Activated T-helper 2 cell treated with anti-CD3 and anti-CD28 coated beads, Interferon-gamma antibody, Interleukin-2, Interleukin-4, amounts not matched to agents 10 μg/mL and 5 μg/mL and 100 μg/mL, durations not matched to agents 14 hours and 24 hours and 36 hours (primary cell): ENCODE data around the gene NR3C1. TPM values are rescaled to one million over a fixed set of nuclear protein-coding genes. Genes with fewer than 3 reads are reported as not detected.

Experiments
- DNase-seq: peaks from one replicate; pipeline ENCODE4 v3.0.0; 2021; ENCODE audit warnings: low spot score
- H3K27ac Mint-ChIP-seq: one replicate; pipeline ENCODE4 v1.8.0; 2021; ENCODE audit warnings: mixed read lengths
- H3K27me3 Mint-ChIP-seq: one replicate; pipeline ENCODE4 v1.8.0; 2021; ENCODE audit warnings: low read depth, mixed read lengths
- H3K36me3 Mint-ChIP-seq: one replicate; pipeline ENCODE4 v1.8.0; 2021; ENCODE audit warnings: low read depth, mixed read lengths
- H3K4me1 Mint-ChIP-seq: one replicate; pipeline ENCODE4 v1.8.0; 2021; ENCODE audit warnings: low read depth, mixed read lengths
- H3K4me3 Mint-ChIP-seq: one replicate; pipeline ENCODE4 v1.8.0; 2021; ENCODE audit warnings: low read depth, mild to moderate bottlenecking, moderate library complexity, mixed read lengths
- H3K9me3 Mint-ChIP-seq: one replicate; pipeline ENCODE4 v1.8.0; 2021; ENCODE audit warnings: mixed read lengths
- intact Hi-C: fragments of 100-400 bp; cut with micrococcal nuclease; formaldehyde crosslinking; loops from one replicate; pipeline ENCODE4 v1.15.1; 2023
- total RNA-seq: library from RNA; stranded (reverse); gene quantifications from 2 replicates; pipeline ENCODE4 v1.2.3, GENCODE V29; 2022

The NR3C1 gene
- total RNA-seq = 51.3 and 52.0 TPM in 2 replicates

GRCh38 chr5:143403593-143404415 lies at the start of gene NR3C1:
TSS of gene NR3C1 (minus strand) at chr5:143403686. CDS start at chr5:143400839, 2,847 bp downstream.
- intact Hi-C loops = loop anchor here (1.0 to 5.0 kb wide), 14 partner anchors 31 to 768 kb away; partner anchors contain the start of genes KCTD16 and YIPF5
- Mint-ChIP-seq H3K36me3 (peaks cover 47% of the 10 kb centered on the region), H3K9me3 (peaks cover 7% of the 10 kb centered on the region)

DNA sequence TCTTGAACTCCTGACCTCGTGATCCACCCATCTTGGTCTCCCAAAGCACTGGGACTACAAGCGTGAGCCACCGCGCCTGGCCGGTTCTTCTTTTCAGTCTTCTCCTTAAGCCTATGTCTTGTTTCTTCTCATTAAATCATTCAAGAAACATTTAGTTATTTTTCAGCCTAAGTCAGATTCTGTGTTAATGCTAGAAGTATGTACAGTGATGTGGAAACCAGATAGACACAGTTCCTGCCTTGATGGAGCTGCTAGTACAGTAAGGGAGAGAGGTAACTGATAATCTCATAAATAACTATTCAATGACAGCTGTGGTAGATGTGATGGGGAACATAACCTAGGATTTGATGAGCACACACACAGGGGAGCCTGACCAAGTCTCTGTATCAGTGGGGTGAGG lies 46.3 kb upstream of the NR3C1 start:
- Mint-ChIP-seq H3K27ac (no peak overlapping the region), H3K4me3 (no peak overlapping the region), H3K27me3 (no peaks in the 10 kb centered on the region), H3K4me1 (peaks cover 27% of the 10 kb centered on the region), H3K9me3 (no peaks in the 10 kb centered on the region), H3K36me3 (no peaks in the 10 kb centered on the region)
- intact Hi-C loops = loop anchor here (5.0 kb wide), 2 partner anchors 158 to 363 kb away; partner anchors contain the start of gene HMHB1
- DNase-seq = no peak

More at GRCh38 chr5:143403593-143404415, at the start of gene NR3C1:
- Mint-ChIP-seq H3K4me1 (peaks cover 45% of the 10 kb centered on the region), H3K27ac (peak within 1 kb of the TSS; percentile 97), H3K4me3 (peak within 1 kb of the TSS; percentile 88), H3K27me3 (no peaks in the 10 kb centered on the region)
- peak; percentile 81 for DNase-seq

DNA sequence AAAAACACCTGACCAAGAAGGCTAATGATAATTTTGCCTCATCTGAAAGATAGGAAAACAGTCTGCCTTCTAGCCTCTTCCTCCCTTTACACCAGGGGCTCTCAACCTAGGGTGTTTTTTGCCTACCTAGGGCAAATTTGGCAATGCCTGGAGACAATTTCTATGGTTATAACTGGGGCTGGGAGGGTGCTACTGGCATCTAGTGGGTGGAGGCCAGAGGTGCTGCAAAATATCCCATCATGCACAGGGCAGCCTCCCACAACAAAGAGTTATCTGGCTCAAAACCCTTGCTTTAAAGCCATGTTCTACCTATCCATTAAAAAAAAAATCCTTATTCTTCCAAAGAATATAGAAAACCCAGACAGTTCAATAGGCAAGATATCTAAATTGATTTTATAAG lies 45.0 kb upstream of the NR3C1 start:
- no peaks in the 10 kb centered on the region for H3K36me3 Mint-ChIP-seq
- no peak overlapping the region for H3K27ac Mint-ChIP-seq
- no peaks in the 10 kb centered on the region for H3K27me3 Mint-ChIP-seq
- DNase-seq = no peak
- H3K9me3 Mint-ChIP-seq = no peaks in the 10 kb centered on the region
- intact Hi-C loops = loop anchor here (5.0 kb wide), 1 partner anchor 159 kb away; no protein-coding TSS in a partner anchor
- H3K4me3 Mint-ChIP-seq = no peak overlapping the region
- H3K4me1 Mint-ChIP-seq = peaks cover 27% of the 10 kb centered on the region

GRCh38 chr5:143447983-143448382 lies 44.5 kb upstream of the NR3C1 start:
- Mint-ChIP-seq H3K4me3 (no peak overlapping the region), H3K27ac (peak overlapping the region; percentile 1), H3K36me3 (no peaks in the 10 kb centered on the region), H3K27me3 (no peaks in the 10 kb centered on the region), H3K9me3 (no peaks in the 10 kb centered on the region), H3K4me1 (peaks cover 27% of the 10 kb centered on the region)
- no peak for DNase-seq
- intact Hi-C loops = loop anchor here (5.0 kb wide), 1 partner anchor 159 kb away; no protein-coding TSS in a partner anchor

GRCh38 chr5:143446535-143447226 lies 43.2 kb upstream of the NR3C1 start:
- H3K27me3 Mint-ChIP-seq = no peaks in the 10 kb centered on the region
- no peak overlapping the region for H3K4me3 Mint-ChIP-seq
- peaks cover 27% of the 10 kb centered on the region for H3K4me1 Mint-ChIP-seq
- no peaks in the 10 kb centered on the region for H3K36me3 Mint-ChIP-seq
- intact Hi-C loops = loop anchor here (1.0 to 5.0 kb wide), 2 partner anchors 10 to 161 kb away; no protein-coding TSS in a partner anchor
- no peaks in the 10 kb centered on the region for H3K9me3 Mint-ChIP-seq
- peak overlapping the region; percentile 2 for H3K27ac Mint-ChIP-seq
- DNase-seq = no peak

- DNase-seq = no peak
- H3K4me3 Mint-ChIP-seq = no peak overlapping the region
- H3K9me3 Mint-ChIP-seq = no peaks in the 10 kb centered on the region
- H3K27me3 Mint-ChIP-seq = no peaks in the 10 kb centered on the region
- no peaks in the 10 kb centered on the region for H3K36me3 Mint-ChIP-seq
- intact Hi-C loops = loop anchor here (1.0 to 5.0 kb wide), 2 partner anchors 9 to 162 kb away; no protein-coding TSS in a partner anchor
- peaks cover 27% of the 10 kb centered on the region for H3K4me1 Mint-ChIP-seq
- H3K27ac Mint-ChIP-seq = no peak overlapping the region
Measured at GRCh38 chr5:143445776-143446175, 42.3 kb upstream of the NR3C1 start.

GRCh38 chr5:143443330-143443729 lies 39.8 kb upstream of the NR3C1 start:
- DNase-seq = no peak
- intact Hi-C loops = no loop called here
- H3K4me1 Mint-ChIP-seq = peaks cover 26% of the 10 kb centered on the region
- H3K4me3 Mint-ChIP-seq = no peak overlapping the region
- no peak overlapping the region for H3K27ac Mint-ChIP-seq
- no peaks in the 10 kb centered on the region for H3K36me3 Mint-ChIP-seq
- peaks cover 3% of the 10 kb centered on the region for H3K27me3 Mint-ChIP-seq
- no peaks in the 10 kb centered on the region for H3K9me3 Mint-ChIP-seq

DNA sequence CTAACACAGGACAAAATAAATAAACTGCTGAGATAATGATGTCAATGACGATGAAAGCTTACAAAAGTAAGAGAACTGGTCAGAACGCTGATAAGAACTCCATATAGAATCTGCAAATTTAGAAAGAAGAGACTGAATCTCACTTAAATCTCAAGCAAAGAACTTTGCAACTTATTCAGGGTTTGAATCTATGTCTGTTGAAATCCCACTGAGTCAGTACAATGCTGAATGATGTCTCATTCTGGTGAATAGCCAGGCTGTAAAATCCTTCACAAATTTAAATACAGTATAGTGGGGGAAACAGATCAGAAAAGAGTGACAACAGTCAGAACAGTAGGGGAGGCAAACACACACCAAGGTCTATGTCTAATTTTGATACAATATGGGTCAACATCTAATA lies 38.9 kb upstream of the NR3C1 start:
- no peaks in the 10 kb centered on the region for H3K36me3 Mint-ChIP-seq

DNA sequence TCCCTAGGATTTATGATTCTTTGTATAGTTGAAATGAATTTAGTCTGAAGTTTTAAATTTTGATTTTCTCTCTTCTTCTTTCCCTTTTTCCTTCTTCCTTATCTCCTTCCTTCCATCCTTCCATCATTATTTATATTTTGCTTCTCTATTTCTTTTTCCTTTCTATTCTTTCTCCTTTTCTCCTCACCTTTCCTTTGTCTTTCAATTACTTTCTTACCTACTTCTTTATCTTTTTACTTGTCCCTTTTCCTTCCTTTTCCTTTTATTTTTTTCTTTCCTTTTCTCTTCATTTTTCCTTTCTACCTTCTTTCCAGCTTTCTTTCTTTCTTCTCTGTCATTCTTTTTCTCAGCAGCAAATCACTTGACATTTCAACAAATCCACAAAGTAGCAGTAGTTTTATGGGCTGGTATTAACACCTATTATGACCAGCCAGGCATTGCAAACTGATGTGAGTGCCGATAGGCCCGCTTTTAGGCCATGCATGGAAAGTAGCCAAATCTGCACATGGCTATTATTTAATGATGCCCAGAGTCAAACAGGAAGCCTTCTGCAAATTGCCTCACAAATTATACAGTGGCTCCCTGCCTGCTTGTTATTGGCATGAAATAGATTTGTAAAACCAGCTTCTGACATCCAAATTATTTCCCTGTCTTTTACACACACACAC lies 37.1 kb upstream of the NR3C1 start:
- no peak overlapping the region for H3K27ac Mint-ChIP-seq
- intact Hi-C loops = no loop called here

More for the DNA sequence above, 38.9 kb upstream of the NR3C1 start:
- peaks cover 25% of the 10 kb centered on the region for H3K4me1 Mint-ChIP-seq
- no peak for DNase-seq
- H3K27me3 Mint-ChIP-seq = peaks cover 3% of the 10 kb centered on the region
- intact Hi-C loops = no loop called here
- H3K9me3 Mint-ChIP-seq = no peaks in the 10 kb centered on the region
- no peak overlapping the region for H3K4me3 Mint-ChIP-seq
- H3K27ac Mint-ChIP-seq = no peak overlapping the region

GRCh38 chr5:143437666-143438273 lies 34.3 kb upstream of the NR3C1 start:
- peaks cover 44% of the 10 kb centered on the region for H3K4me1 Mint-ChIP-seq
- intact Hi-C loops = loop anchor here (10.0 kb wide), 1 partner anchor 387 kb away; no protein-coding TSS in a partner anchor
- H3K27me3 Mint-ChIP-seq = peaks cover 3% of the 10 kb centered on the region
- H3K27ac Mint-ChIP-seq = no peak overlapping the region
- H3K4me3 Mint-ChIP-seq = no peak overlapping the region
- no peak for DNase-seq
- H3K36me3 Mint-ChIP-seq = no peaks in the 10 kb centered on the region
- no peaks in the 10 kb centered on the region for H3K9me3 Mint-ChIP-seq

More for the DNA sequence above, 37.1 kb upstream of the NR3C1 start:
- no peak for DNase-seq
- H3K27me3 Mint-ChIP-seq = peaks cover 3% of the 10 kb centered on the region
- H3K9me3 Mint-ChIP-seq = no peaks in the 10 kb centered on the region
- H3K4me3 Mint-ChIP-seq = no peak overlapping the region
- H3K36me3 Mint-ChIP-seq = no peaks in the 10 kb centered on the region
- H3K4me1 Mint-ChIP-seq = peaks cover 22% of the 10 kb centered on the region

DNA sequence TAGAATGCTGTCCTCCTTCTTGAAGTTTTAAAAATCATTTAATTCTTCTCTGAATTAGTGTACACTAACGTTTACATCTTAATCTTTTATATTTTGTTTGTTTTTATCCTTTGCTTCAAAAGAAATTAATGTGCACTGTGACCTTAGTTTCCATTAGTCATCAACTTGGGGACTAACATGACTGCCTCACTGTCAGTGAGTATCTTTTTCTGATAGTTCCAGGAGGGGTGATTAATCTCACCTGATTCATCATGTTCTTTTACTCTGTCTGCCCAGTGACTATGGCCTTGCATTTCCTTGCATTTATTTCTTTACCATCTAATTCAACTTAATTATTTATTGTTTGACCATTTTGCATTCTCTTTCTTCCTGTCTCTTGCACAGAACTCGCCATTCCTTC lies 33.4 kb upstream of the NR3C1 start:
- H3K9me3 Mint-ChIP-seq = no peaks in the 10 kb centered on the region
- H3K4me1 Mint-ChIP-seq = peaks cover 51% of the 10 kb centered on the region
- H3K27me3 Mint-ChIP-seq = peaks cover 3% of the 10 kb centered on the region
- DNase-seq = no peak
- H3K27ac Mint-ChIP-seq = peak overlapping the region; percentile 35
- no peak overlapping the region for H3K4me3 Mint-ChIP-seq
- intact Hi-C loops = loop anchor here (1.0 to 10.0 kb wide), 2 partner anchors 9 to 388 kb away; no protein-coding TSS in a partner anchor
- no peaks in the 10 kb centered on the region for H3K36me3 Mint-ChIP-seq

DNA sequence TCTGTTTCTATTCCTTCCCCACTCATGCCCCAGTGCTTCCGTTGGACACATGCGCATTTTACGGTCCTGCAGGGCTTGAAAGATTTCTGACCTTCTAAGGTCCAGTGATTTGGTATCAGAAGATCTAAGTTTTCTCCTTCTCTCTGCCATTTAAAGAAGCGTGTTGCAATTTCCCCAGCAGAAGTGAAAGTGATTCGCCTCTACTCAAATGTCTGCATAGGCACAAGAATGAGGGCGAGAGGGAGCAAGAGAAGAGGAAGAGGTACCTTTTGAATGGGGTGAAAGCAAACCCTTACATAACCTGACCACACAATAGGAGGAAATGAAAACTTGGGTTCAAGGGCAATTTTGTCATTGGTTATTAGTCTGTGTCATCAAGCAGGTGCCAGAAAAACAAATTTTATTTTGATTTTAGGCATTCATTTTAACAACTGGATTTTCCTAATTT lies 31.7 kb upstream of the NR3C1 start:
- Mint-ChIP-seq H3K9me3 (no peaks in the 10 kb centered on the region), H3K4me1 (peaks cover 60% of the 10 kb centered on the region), H3K4me3 (peak overlapping the region; percentile 80), H3K36me3 (peaks cover 3% of the 10 kb centered on the region), H3K27me3 (no peaks in the 10 kb centered on the region), H3K27ac (peak overlapping the region; percentile 89)
- intact Hi-C loops = loop anchor here (1.0 to 10.0 kb wide), 3 partner anchors 16 to 390 kb away; no protein-coding TSS in a partner anchor
- no peak for DNase-seq
